OCI-M2 (cell line): ENCODE results near the gene TRAF3.

Experiments
- DNase-seq: peaks from one replicate; lab custom pipeline; 2025; ENCODE audit not compliant: unreplicated experiment; lab: John Stamatoyannopoulos, UW

Gene TRAF3

DNA sequence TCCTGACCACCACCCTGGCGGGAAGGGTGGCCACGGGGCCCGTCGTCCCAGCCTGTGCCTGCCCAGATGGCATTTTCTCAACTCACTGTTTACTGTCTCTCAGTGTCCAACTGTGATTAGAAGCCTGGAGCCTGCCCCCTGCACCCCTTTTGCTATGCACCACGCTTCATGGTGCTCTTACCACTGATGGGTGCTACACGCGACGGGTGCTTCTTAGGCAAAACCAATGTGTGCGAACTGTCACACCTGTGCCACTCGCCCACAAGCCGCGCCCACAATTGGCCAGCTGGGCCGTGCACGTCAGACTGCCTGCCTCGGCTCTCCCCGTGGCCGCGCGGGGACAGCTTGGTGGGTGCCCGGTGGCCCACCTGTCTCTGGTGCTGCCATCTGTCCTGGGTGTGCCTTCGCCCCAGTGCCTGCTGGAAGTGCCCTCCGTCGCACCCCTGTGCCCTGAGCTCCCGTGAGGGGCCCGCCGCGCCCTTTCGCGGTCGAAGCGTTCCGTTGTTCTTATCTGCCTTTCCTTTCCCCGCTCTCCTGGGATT, 130.1 kb downstream of the TRAF3 start:
- DNase-seq, result no peak

DNA sequence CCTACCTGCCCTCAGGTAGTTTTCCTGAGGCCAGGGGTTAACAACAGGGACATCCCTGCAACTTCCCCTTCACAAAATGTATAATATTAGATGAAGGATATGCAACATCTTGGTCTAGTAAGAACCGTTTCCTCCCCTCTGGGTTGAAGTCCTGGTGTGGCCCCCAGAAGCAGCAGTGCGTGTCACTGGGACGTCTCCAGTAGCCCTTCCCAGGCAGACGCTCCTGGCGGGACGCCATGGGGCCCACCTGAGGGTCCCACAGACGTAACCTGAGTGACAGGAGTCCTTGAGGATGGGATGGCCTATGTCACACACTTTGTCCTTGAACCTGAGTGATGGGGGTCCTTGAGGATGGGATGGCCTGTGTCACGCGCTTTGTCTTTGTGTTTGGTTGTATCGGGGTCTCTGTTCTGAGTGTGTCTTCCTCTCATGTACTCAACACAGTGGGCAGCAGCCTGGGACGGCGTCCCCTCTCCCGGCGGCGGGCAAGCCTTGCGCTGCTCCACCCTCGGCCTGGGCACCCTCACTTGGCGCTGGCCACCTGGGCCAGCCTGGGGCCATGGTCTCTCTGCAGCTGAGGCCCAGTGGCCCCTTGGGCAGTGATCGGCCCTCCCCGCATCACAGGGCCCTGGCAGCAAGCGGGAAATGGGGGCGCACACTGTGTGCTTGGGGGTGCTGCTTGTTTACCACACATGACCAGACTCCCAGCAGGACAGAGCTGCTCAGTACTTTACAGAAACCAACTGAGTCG, 130.9 kb downstream of the TRAF3 start:
- DNase-seq, result no peak

DNA sequence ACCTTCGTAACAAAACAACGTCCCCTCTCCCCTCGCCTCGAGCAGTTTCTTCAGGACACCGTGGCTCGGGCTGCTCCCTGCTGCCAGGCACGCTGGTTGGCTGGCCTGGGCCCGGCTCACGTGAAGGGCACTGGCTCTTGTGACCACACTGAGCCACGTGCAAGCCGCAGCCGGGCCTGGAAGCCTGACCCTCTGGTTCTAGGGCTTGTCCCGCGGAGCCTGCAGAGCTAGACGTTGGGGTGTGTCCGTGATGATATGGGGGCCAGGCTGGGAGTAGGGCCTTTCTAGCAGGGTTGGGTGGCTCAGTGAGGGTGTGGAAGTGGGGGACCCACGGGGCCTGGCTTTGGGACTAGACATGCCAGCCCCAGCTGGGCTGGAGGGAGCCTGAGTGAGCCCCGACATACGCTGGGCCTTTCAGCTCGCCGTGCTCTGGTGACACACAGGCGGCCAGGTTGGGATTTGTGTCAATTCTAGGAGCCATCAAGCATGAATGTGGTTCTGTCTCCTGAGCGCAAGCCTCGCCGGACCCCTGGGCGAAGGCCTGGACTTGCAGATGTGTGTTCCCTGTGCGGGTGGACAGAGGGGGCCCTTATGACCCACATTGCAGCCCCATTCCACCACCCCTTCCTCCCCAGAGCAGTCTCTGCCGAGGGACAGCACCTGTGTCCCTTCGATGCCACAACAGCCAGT, 131.7 kb downstream of the TRAF3 start:
- DNase-seq, result no peak

DNA sequence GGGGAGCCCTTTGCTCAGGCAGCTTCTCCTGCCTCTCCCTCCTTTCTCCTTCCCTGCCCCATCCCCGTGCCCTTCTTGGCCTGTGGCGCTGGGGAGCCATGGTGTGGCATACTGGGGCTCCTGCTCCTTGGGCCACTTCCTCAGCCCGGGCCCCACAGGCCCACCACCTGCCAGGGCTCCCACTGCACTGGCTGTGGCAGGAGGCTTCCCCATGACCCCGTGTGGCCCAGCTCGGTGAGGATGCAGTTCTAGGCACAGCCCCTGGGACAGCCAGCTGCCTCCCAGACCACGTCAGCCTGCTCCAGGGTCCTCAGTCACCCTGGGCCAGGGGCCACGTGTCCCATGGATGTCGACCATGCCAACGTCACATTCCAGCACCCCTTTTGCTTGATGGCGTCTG, 132.2 kb downstream of the TRAF3 start:
- DNase-seq, result no peak

DNA sequence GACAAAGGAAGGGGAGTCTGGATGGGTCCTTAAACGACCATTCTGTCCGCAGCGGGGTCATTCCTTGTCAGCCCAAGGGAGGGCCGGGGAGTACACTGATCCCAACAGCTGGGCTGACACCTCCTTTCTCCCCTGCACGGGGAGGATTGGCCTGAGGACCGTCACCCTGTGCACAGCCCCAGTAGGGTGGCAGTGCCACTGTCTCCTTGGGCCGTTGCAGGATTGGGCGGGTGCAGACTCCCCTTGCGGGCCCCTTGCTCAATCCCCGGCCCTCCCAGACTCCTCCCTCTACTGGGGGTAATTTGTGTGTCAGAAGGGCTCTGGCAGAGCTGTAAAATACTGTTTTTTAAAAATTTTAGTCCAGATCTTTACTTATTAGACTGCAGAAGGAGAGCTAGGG, 132.7 kb downstream of the TRAF3 start:
- no peak for DNase-seq

DNA sequence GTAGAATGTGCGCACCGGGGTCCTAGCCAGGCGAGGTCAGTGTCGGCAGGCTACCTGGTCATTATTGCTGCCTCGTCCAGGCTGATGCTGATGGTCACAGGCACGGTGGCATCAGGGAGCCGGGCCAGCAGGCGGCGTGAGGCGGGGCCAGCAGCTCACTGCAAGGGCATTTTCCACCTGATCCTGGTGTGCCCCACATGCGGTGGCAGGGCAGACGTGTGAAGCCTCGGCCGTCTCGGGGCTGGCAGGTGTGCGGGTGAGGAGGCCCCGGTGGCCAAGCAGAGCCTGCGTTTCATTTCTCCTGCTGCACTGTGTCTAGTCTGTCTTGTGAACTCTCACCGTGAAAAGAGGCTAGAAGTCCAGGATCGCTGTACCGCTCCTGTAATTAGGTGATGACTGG, 133.2 kb downstream of the TRAF3 start:
- no peak for DNase-seq

DNA sequence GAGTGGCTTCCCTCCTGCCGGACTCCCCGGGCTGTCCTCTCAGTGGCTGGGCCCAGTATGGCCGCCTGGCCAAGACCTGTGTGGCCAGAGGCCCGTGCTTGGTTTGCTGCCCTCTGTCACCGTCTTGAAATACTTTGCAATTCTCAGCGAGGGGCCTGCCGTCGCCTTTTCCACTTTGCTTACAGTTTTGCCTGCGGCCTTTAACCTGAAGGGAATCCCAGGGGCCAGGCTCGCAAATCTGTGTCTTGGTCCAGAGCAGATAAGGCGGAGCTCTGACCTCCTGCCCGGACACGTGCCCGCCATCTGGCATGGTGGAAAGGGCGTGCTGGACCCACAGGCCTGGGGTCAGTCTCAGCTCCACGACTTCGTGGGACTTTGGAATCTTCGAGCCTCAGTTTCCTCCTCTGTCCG, 134.3 kb downstream of the TRAF3 start:
- DNase-seq, result no peak

DNA sequence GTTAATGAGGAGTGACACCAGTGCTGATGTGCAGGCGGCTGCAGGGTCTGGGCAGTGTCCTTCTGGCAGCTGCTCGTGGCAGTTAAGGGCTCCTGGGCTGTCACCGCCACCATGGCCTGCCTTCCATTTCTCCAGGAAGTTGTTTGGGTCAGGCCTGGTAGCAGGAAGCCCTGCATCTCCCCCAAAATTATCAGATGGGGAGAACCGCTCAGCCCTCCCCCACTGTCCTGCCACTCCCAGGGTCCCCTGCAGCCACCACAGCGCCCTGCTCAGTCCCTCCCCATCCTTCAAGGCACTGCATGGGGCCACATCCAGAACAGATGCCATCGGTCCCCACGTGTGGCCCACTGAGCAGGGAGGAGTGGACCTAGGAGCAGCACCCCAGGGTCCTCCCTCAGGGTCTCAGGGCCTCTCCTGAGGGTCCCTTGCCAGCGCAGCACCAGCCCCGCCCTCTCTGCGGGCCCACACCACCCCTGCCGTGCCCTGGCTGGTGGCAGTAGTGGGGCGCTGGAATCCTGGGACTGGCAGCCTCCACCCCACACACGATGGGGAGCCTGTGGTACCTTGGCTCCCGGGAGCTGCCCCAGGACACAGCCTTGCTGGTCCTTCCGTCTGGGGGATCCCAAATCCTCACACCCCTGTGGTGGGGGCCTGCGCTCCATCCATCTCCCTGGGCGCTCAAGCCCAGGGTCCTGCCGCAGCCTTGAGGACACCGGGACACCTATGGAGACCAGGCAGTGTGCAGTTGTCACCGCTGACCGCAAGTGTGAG, 134.9 kb downstream of the TRAF3 start:
- DNase-seq, result no peak

DNA sequence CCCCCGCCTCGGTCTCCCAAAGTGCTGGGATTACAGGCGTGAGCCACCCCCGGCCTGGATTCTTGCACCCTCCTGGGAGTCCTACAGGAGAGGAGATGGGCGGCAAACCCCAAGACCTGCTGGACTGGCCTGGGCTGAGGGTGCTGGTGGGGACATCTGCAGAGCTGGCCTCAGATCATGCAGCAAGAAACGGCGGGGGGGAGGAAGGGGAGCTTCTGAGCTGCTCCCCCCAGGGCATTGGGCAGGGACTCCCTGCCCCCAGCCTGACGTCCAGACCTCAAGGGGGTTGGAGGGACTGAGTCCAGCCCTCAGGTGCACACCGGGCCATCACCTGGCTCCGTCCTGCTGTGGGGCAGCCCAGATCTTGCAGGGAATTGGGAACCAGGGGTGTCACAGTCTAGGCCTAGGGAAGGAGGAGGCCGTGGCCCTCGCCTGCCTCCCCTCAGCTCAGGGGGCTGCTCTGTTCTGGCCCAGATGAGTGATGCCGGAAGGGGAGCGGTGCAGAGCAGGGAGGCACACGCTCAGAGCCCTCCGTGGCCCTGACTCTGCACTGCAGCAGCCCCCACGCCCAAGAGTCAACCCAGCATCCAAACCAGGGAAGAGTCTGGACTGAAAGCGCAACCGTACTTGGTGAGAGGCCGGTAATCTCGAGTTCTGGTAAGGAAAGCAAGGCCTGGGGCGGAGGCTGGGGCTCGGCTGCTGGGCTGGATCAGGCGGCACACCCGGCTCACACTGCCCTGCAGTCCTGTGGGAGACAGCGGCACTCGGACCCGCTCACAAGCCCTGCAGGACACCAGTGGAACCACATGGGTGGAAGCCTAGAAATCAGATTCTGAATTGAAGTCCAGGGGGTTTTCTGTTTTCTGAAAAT, 136.3 kb downstream of the TRAF3 start:
- DNase-seq, result no peak

DNA sequence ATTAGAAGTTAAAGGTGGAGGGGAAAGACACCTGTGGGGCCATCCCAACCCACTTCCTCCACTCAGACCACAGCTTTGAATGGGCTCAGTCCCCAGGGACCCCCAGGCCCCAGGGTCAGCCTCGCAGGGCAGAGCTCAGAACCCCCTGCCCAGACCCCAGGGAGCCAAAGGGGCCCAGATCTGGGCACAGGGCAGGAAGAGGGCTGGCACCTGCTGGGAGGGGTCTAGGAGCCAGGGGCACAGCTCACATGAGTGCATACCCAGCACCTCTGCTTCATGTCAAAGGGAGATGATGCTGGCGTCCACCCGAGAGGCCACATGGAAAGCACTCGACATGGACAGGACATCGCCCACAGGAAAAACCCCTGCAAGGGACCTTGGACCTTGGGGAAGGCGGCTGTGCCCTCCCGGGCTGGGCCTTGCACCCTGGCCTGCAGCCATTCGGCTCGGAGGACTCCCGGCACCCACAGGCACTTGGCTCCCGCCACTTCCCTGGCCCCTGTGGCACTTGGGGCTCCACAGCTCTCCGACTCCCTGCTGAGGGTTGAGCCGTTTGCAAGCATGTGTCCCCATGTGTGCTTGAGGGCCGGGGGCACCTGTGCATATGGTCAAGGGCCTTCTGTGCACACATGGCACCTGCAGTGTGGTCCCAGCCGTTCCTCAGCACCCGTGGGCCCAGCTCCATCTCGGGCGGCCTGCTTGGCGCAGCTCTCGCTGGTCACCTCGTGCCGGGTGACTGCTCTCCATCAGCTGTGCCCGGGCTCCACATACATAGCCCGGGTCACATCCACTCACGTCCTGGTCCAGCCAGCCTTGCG, 137.4 kb downstream of the TRAF3 start:
- no peak for DNase-seq

DNA sequence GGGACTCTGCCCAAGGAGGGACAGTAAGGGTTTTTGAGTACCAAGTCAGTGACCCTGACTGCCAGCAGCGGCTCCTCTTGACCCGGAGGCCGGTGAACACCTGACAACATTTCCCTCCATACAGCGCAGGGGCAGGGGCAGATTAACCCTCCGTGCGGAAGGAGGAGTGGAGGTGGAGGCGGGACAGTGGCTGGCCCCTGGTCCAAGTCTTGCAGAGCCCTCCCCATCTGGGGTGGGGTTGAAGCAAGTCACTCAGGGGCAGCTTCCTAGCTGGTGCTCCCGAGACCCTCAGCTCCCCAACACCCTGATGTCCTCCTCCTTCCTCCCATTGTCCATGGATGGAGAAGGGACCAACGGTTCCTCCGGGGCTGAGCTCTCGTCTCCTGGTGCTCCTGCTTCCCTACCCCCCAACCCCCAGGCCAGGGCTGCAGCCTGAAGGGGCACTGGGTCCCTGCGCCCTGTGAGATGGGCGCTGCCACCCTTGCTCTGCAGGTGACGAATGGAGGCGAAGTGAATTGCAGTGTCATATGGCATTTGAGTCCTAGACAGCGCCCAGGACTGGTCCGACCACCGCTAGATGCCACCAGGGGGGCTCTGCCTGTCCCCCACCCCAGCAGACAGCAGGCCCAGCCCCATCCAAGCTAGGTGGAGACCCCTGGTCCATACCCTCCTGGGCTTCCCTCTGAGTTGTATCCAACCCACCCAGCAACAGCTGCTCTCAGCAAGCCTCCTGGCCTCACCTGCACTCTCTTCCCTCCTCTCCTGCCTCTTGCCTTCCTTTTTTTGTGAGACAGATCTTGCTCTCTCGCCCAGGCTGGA, 138.3 kb downstream of the TRAF3 start:
- DNase-seq, result no peak

DNA sequence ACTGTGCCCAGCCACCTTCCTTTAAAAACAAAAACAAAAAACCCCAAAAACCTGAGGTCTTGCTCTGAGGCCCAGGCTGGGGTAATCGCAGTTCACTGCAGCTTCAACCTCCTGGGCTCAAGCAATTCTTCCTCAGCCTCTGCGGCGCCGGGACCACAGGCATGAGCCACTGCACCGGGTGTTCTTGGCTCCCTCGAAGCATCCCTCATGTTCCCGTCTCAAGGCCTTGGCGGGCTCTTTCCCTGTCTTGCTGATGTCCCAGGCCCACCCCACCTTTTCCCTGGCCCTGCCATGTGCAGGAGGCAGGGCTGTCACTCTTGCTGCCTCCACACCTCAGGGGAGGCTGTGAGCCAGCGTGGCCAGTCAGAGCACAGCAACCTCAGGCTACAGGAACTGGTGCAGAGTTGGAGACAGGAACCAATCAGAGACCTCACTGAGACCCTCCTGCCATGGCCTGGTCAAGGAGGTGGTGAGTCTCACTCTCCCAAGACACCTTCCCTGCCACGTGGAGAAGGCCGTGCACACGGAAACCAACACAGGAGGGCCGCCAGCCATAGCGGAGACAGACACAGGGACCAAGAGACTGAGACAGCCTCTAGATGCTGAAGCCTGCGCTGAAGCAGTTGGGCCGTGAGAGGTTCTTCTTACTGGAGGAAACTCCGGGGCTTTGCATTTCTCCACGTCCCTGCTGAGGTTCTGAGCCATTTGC, 139.3 kb downstream of the TRAF3 start:
- DNase-seq, result no peak

DNA sequence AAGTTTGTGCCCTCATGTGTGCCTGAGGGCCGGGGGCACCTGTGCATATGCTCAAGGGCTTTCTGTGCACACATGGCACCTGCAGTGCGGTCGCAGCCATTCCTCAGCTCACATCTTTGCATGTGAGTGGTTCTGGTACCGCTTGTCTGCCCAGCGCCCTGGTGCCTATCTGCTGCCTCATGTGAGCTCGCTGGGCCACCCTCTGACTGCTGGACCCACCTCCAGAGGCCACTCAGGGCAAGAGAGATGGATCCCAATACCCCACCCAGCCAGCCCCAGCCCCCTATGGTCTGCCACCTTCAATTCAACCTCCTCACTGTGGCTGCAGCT, 139.8 kb downstream of the TRAF3 start:
- DNase-seq, result no peak

DNA sequence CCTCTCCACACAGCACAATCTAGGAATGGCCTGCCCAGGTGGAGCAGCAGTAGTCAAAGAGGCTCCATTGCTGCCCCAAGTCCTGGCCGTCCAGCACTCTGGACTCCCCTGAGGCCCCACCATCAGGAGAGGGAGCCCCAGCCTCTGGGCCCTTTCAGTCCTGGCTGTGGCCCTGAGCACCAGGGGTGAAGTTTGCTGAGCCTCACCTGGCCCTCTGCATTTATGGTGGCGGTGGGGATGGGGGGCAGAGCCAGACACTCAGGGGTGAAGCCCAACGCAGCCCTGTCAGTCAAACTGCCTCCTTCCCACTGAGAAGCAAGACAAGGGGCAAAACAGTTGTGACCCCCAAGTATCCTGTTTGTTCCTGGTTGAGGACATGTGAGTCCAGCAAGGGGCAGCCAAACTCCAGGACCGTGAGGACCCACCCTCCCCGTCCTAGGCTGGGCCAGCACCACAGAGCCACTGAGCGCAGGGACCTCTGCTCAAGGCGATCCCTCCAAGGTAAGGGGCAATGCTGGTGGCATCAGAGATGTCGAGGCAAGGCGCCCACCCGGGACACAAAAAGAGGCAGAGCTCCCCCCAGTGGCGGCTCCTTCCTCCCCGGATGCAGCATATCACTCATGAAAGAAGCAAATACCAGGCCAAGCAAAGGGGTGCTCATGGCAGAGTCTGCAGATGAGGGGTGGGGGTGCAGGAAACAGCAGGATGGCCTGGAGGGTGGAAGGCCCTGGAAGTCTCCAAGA, 140.4 kb downstream of the TRAF3 start:
- DNase-seq, result no peak

DNA sequence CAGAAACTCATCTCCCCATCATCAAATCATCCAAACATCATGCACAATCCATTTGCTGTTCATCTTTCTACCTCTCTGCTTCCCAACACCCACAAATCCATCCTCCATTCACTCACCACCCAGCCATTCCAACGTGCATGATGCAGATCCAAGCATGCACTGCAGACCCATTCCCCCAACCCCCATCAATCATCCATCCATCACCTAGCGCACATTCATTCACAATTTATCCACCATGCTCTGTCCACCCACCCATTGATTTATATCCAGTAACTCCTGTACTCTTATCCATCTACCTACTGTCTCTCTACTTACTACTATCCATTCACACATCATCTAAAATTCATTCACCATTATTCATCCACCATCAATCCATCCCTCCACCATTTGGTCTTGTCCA, 141.2 kb downstream of the TRAF3 start:
- DNase-seq, result no peak

DNA sequence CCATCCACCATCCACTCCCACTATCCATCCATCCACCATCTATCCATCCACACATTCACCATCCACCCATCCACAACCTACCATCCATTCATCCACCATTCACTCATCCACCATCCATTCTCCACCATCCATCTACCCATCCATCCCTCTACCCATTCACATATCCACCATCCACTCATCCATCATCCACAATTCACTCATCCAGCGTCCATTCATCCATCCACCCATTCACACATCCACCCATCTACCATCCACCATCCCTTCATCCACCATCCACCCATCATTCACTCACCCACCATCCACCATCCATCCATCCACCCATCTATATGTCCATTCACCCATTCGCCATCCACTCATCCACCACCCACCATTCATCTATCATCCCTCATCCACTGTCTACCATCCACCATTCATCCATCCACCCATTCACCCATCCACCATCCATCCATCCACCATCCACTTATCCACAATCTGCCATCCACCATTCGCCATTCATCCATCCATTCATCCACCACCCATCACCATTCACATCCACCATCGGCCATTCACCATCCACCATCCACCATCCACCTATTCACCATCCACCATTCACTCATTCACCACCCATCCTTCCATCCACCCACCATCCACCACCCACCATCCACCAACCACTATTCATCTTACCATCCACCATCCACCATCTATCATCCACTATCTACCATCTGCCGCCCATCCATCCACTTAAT, 143.2 kb downstream of the TRAF3 start:
- DNase-seq, result no peak

DNA sequence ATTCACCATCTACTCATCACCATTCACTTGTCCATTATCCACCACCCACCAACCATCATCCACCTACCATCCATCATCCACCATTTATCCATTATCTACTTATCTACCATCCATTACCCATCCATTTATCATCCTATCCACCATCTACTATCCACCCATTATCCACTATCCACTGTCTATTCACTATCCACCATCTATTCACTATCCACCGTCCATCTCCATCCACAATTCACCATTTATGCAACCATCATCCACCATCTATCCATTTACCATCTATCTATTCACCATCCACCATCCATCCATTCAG, 143.7 kb downstream of the TRAF3 start:
- DNase-seq, result no peak
